ENCODE measurements around the gene FUT2.
A peak's percentile ranks its signal among the peaks of the same experiment; 100 is the strongest.
"Not testable (repeated sequence)": the region's sequence is repeated elsewhere in the genome, so short reads cannot be mapped to it uniquely, and the experiment has no call there.

Gene FUT2

GRCh38 chr19:48702701-48703100, 6.9 kb downstream of the FUT2 start:
- no peak for DNase-seq (ENCODE audit: low read depth)

GRCh38 chr19:48703316-48703715, 7.5 kb downstream of the FUT2 start:
- no peak for DNase-seq (ENCODE audit: low read depth)

- DNase-seq (ENCODE audit: low read depth) = no peak
Measured at GRCh38 chr19:48705431-48705830, 9.7 kb downstream of the FUT2 start.

- no peak for DNase-seq (ENCODE audit: low read depth)
Measured at GRCh38 chr19:48708471-48708870, 12.7 kb downstream of the FUT2 start.

- no peak for DNase-seq (ENCODE audit: low read depth)
Measured at GRCh38 chr19:48711106-48711662, 15.4 kb downstream of the FUT2 start.

GRCh38 chr19:48713041-48713863, 17.5 kb downstream of the FUT2 start:
- peak; percentile 38 for DNase-seq (ENCODE audit: low read depth)

GRCh38 chr19:48713864-48714755, 18.3 kb downstream of the FUT2 start:
- peak; percentile 99 for DNase-seq (ENCODE audit: low read depth)

- no peak for DNase-seq (ENCODE audit: low read depth)
Measured at GRCh38 chr19:48714759-48715675, 19.2 kb downstream of the FUT2 start.

GRCh38 chr19:48715681-48716171, 20.0 kb downstream of the FUT2 start:
- DNase-seq (ENCODE audit: low read depth) = no peak

GRCh38 chr19:48716562-48717291, 21.0 kb downstream of the FUT2 start:
- peak; percentile 65 for DNase-seq (ENCODE audit: low read depth)

GRCh38 chr19:48718106-48718505, 22.3 kb downstream of the FUT2 start:
- DNase-seq (ENCODE audit: low read depth) = not testable (repeated sequence)

GRCh38 chr19:48718711-48719231, 23.0 kb downstream of the FUT2 start:
- DNase-seq (ENCODE audit: low read depth) = no peak

GRCh38 chr19:48719263-48720171, 23.7 kb downstream of the FUT2 start, which contains the start of gene MAMSTR:
TSS of gene MAMSTR (minus strand) at chr19:48719725. CDS start at chr19:48719031, 694 bp downstream.
- no peak for DNase-seq (ENCODE audit: low read depth)

GRCh38 chr19:48720251-48720612, 24.5 kb downstream of the FUT2 start:
- no peak for DNase-seq (ENCODE audit: low read depth)

GRCh38 chr19:48720613-48721296, 25.0 kb downstream of the FUT2 start:
- peak; percentile 99 for DNase-seq (ENCODE audit: low read depth)

GRCh38 chr19:48722196-48722708, 26.5 kb downstream of the FUT2 start:
- DNase-seq (ENCODE audit: low read depth) = no peak

GRCh38 chr19:48724796-48725753, 29.3 kb downstream of the FUT2 start:
- peak; percentile 90 for DNase-seq (ENCODE audit: low read depth)
